MM.1S (cell line): ENCODE data around the gene DBN1.

ENCODE experiments used
- DNase-seq: peaks from one replicate; pipeline ENCODE4 v3.0.0-alpha.2; 2015
- H2AFZ ChIP-seq: fragments of 300-600 bp; sonication (generic); 2 replicates; pipeline ENCODE4 v1.6.0; 2016; ENCODE audit warnings: antibody characterized with exemption, low read length
- H3F3A ChIP-seq: fragments of 300-600 bp; sonication (generic); 2 replicates; pipeline ENCODE4 v1.6.1; 2016; ENCODE audit warnings: mild to moderate bottlenecking, antibody characterized with exemption, low read length, moderate library complexity, mixed read lengths; ENCODE audit not compliant: insufficient read depth
- H3K27ac ChIP-seq: fragments of 300-600 bp; sonication (generic); 2 replicates; pipeline ENCODE4 v1.5.1; 2016; ENCODE audit warnings: mild to moderate bottlenecking, low read length
- H3K27me3 ChIP-seq: fragments of 300-600 bp; sonication (generic); replicated peaks from 2 replicates; pipeline ENCODE4 v1.6.0; 2016; ENCODE audit warnings: low read length; ENCODE audit not compliant: insufficient read depth
- H3K36me3 ChIP-seq: fragments of 300-600 bp; sonication (generic); replicated peaks from 2 replicates; pipeline ENCODE4 v1.6.1; 2016; ENCODE audit warnings: mild to moderate bottlenecking, low read length, mixed read lengths; ENCODE audit not compliant: insufficient read depth
- H3K4me1 ChIP-seq: fragments of 300-600 bp; sonication (generic); 2 replicates; pipeline ENCODE4 v1.6.1; 2016; ENCODE audit warnings: low read length, mixed read lengths
- H3K4me2 ChIP-seq: fragments of 300-600 bp; sonication (generic); 2 replicates; pipeline ENCODE4 v1.6.0; 2016; ENCODE audit warnings: low read depth, low read length
- H3K4me3 ChIP-seq: fragments of 300-600 bp; sonication (generic); 2 replicates; pipeline ENCODE4 v1.5.1; 2016; ENCODE audit warnings: low read length, mixed read lengths
- H3K79me2 ChIP-seq: fragments of 300-600 bp; sonication (generic); 2 replicates; pipeline ENCODE4 v1.6.1; 2016; ENCODE audit warnings: mixed run types, low read length, mixed read lengths
- H3K9ac ChIP-seq: fragments of 300-600 bp; sonication (generic); 2 replicates; pipeline ENCODE4 v1.6.1; 2016; ENCODE audit warnings: low read length, mixed read lengths
- H3K9me2 ChIP-seq: fragments of 300-600 bp; sonication (generic); replicated peaks from 2 replicates; pipeline ENCODE4 v1.6.1; 2016; ENCODE audit warnings: mild to moderate bottlenecking, low read length, mixed read lengths; ENCODE audit not compliant: insufficient read depth
- H3K9me3 ChIP-seq: fragments of 300-600 bp; sonication (generic); replicated peaks from 2 replicates; pipeline ENCODE4 v1.6.1; 2016; ENCODE audit warnings: mild to moderate bottlenecking, low read length, mixed read lengths; ENCODE audit not compliant: insufficient read depth
- H4K20me1 ChIP-seq: fragments of 300-600 bp; sonication (generic); 2 replicates; pipeline ENCODE4 v1.6.1; 2016; ENCODE audit warnings: mild to moderate bottlenecking, low read length, moderate library complexity, mixed read lengths; ENCODE audit not compliant: insufficient read depth
- EZH2 ChIP-seq: fragments of 300-600 bp; sonication (generic); optimal IDR thresholded peaks from 2 replicates; pipeline ENCODE3; 2017; ENCODE audit warnings: low read depth, mild to moderate bottlenecking, antibody characterized with exemption, low read length, mixed read lengths
- EZH2phosphoT487 ChIP-seq: fragments of 300-600 bp; sonication (generic); IDR thresholded peaks from 2 replicates; pipeline ENCODE4 v1.6.1; 2018; ENCODE audit warnings: antibody characterized with exemption, low read length
- TF ChIP-seq, protein P1 (sequence below): fragments of 300-600 bp; sonication (generic); IDR thresholded peaks from 2 replicates; pipeline ENCODE4 v1.5.1; 2016; ENCODE audit warnings: antibody characterized with exemption, low read length, mixed read lengths

DBN1 gene

DNA sequence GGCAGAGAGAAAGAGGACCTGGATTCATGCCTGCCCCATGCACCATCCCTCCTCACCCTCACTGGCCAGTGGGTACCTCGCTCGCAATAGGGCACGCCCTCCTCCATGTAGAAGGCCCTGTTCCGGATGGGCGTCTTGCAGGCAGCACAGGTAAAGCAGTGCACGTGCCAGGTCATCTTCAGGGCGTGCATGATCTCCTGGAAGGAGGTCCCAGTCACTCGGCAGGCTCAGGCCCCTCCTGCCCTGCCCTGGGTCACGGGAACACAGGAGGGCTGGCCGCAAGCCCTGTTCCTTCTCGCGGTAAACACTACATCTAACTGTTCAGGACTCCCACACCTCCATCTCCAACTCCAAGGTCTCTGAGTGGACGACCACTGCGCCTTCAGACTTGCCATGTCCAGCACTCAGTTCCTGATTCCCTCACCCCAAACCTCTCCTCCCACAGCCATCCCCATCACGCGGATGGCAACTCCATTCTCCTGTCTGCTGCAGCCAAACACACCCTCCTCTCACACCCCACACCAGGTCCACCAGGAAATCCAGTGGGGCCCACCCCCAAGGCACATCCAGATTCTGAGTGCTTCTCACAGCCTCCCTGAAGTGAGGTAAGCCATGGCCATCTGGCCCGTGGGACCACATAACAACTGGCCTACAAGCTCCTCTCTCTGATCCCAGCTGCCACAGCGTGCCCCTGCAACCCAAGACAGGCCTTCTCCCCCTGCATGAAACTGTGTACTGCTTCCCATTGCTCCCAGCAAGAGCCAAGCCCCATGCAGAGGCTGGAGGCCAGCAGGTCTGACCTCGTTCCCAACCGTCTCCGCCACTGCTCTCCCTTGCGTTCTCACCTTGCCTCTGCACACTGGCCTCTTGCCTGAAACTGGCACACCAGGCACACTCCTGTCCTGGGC is 10.8 kb upstream of the DBN1 start:
- Histone ChIP-seq H3K9me3 (no peaks in the 10 kb centered on the region), H3K27me3 (no peaks in the 10 kb centered on the region), H3F3A (no peaks in the 10 kb centered on the region), H4K20me1 (no peaks in the 10 kb centered on the region), H3K9ac (no peak overlapping the region), H3K4me3 (no peak overlapping the region), H3K79me2 (no peaks in the 10 kb centered on the region), H3K4me2 (no peak overlapping the region), H3K9me2 (no peaks in the 10 kb centered on the region), H3K27ac (no peak overlapping the region), H3K4me1 (peaks cover 4% of the 10 kb centered on the region; the same call in 1 of the 2 replicates), H3K36me3 (no peaks in the 10 kb centered on the region), H2AFZ (no peak overlapping the region)
- DNase-seq = no peak
- TF ChIP-seq EZH2phosphoT487 (no peak), EZH2 (no peak)
- TF ChIP-seq, protein P1, sequence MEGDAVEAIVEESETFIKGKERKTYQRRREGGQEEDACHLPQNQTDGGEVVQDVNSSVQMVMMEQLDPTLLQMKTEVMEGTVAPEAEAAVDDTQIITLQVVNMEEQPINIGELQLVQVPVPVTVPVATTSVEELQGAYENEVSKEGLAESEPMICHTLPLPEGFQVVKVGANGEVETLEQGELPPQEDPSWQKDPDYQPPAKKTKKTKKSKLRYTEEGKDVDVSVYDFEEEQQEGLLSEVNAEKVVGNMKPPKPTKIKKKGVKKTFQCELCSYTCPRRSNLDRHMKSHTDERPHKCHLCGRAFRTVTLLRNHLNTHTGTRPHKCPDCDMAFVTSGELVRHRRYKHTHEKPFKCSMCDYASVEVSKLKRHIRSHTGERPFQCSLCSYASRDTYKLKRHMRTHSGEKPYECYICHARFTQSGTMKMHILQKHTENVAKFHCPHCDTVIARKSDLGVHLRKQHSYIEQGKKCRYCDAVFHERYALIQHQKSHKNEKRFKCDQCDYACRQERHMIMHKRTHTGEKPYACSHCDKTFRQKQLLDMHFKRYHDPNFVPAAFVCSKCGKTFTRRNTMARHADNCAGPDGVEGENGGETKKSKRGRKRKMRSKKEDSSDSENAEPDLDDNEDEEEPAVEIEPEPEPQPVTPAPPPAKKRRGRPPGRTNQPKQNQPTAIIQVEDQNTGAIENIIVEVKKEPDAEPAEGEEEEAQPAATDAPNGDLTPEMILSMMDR = no peak

DNA sequence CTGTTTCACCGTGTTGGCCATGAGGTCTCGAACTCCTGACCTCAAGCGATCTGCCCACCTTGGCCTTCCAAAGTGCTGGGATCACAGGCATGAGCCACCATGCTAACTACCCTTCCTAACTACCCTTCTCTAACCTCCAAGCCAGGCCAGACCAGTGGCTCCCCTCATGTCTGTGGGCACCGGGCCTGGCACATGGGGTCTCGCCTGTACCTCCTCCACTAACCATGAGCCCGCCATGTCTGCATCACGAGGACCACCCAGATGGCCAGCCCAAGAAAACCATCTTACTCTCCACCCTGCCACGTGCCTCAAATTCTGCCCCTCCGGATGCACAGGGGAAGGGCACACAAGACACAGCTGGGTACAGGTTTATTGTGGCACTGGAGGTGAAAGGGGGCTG is 9.6 kb upstream of the DBN1 start:
- Histone ChIP-seq H3K36me3 (no peaks in the 10 kb centered on the region), H3K4me3 (no peak overlapping the region), H3K4me1 (no peaks in the 10 kb centered on the region), H4K20me1 (no peaks in the 10 kb centered on the region), H3K27ac (no peak overlapping the region), H3K4me2 (no peak overlapping the region), H3K9me3 (no peaks in the 10 kb centered on the region), H2AFZ (no peak overlapping the region), H3K9me2 (no peaks in the 10 kb centered on the region), H3F3A (no peaks in the 10 kb centered on the region), H3K79me2 (no peaks in the 10 kb centered on the region), H3K27me3 (no peaks in the 10 kb centered on the region), H3K9ac (no peak overlapping the region)
- no peak for DNase-seq
- TF ChIP-seq, protein P1 = no peak
- TF ChIP-seq EZH2 = no peak
- TF ChIP-seq EZH2phosphoT487 = no peak

DNA sequence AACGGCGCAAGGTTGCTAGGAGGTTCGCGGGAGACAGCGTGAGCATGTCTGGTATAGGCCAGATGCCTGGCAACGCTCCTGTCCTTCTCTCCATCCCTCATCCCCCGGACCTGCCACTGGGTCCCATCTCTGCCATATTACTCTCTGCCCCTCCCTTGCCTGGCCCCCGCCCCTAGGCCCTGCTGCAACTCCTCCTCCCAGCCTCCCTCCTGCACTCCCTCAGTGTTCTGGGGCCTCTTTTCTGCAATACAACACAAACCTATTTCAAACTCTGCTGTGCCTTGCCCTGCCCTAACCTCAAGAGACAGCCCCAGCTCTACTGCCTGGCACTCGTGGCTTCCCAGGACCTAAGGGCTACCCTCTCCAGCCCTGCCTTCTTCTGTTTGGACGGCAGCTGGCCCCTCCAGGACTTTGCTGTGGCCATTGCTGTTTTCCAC is 8.9 kb upstream of the DBN1 start:
- Histone ChIP-seq H3K27me3 (no peaks in the 10 kb centered on the region), H4K20me1 (no peaks in the 10 kb centered on the region), H3K4me1 (no peaks in the 10 kb centered on the region), H3K4me2 (no peak overlapping the region), H3K27ac (no peak overlapping the region), H3K36me3 (no peaks in the 10 kb centered on the region), H3K4me3 (no peak overlapping the region), H3K9me2 (no peaks in the 10 kb centered on the region), H3K9ac (no peak overlapping the region), H3F3A (no peaks in the 10 kb centered on the region), H3K9me3 (no peaks in the 10 kb centered on the region), H2AFZ (no peak overlapping the region), H3K79me2 (no peaks in the 10 kb centered on the region)
- TF ChIP-seq EZH2 (no peak), EZH2phosphoT487 (no peak)
- TF ChIP-seq, protein P1 = no peak
- DNase-seq = no peak
